ENCODE results near the gene VLDLR.

DNA sequence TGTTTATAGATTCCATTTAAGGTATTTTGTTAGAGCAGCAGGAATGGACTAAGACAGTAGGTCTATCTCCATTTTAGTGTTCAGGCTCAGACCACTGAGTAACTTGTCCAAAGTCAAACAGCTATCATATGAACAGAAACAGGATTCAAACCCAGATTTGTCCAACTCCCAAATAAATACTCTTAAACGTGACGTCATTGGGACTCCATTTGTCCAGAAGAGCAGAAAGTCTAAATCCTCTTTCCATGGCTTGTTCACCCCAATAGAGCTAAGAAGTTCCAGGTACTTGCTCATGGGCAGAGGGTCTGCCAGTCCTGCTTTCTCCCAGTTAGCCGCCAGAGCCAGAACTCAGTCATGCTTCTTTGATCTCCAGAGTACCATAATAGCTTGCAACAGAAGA is 16.3 kb upstream of the VLDLR start:
- TF ChIP-seq EZH2 (IDR thresholded peaks at IDR 0.05; ENCODE audit: low read length) = no peak
- TF ChIP-seq, protein P1, sequence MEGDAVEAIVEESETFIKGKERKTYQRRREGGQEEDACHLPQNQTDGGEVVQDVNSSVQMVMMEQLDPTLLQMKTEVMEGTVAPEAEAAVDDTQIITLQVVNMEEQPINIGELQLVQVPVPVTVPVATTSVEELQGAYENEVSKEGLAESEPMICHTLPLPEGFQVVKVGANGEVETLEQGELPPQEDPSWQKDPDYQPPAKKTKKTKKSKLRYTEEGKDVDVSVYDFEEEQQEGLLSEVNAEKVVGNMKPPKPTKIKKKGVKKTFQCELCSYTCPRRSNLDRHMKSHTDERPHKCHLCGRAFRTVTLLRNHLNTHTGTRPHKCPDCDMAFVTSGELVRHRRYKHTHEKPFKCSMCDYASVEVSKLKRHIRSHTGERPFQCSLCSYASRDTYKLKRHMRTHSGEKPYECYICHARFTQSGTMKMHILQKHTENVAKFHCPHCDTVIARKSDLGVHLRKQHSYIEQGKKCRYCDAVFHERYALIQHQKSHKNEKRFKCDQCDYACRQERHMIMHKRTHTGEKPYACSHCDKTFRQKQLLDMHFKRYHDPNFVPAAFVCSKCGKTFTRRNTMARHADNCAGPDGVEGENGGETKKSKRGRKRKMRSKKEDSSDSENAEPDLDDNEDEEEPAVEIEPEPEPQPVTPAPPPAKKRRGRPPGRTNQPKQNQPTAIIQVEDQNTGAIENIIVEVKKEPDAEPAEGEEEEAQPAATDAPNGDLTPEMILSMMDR (optimal IDR thresholded peaks at IDR 0.05 in 1 of 3, IDR thresholded peaks at IDR 0.05 in 1 of 3, conservative IDR thresholded peaks at IDR 0.05 in 1 of 3; ENCODE audit: extremely low read depth in 1 of 3, insufficient read depth in 2 of 3, low read length in 3 of 3) = no peak

All from keratinocyte (primary cell).